Activated CD4-positive, alpha-beta T cell treated with anti-CD3 and anti-CD28 coated beads for 36 hours (primary cell): ENCODE results near the gene AGR3. TPM values are rescaled to one million over a fixed set of nuclear protein-coding genes. Genes with fewer than 3 reads are reported as not detected.

ENCODE experiments used
- ATAC-seq: fragments of 200-7000 bp; cut with Tn5 transposase; one replicate; pipeline ENCODE4 v1.10.0; 2021; ENCODE audit warnings: mild to moderate bottlenecking, moderate library complexity
- CTCF ChIA-PET: fragments of 350-600 bp; sonication (Branson Sonifier 250); formaldehyde crosslinking; loops from one replicate; lab custom pipeline; 2021; ENCODE audit warnings: antibody characterized with exemption; lab: Charles Lee
- POLR2A ChIA-PET: fragments of 350-600 bp; sonication (Branson Sonifier 250); formaldehyde crosslinking; loops from one replicate; lab custom pipeline; 2021; ENCODE audit warnings: antibody characterized with exemption, inconsistent platforms; lab: Charles Lee
- DNase-seq: peaks from one replicate; pipeline ENCODE4 v3.0.0-alpha.2; 2020
- H3K27ac Mint-ChIP-seq: one replicate; pipeline ENCODE4 v1.8.0; 2021; ENCODE audit warnings: mixed read lengths
- H3K27me3 Mint-ChIP-seq: one replicate; pipeline ENCODE4 v1.8.0; 2021; ENCODE audit warnings: mixed read lengths
- H3K36me3 Mint-ChIP-seq: one replicate; pipeline ENCODE4 v1.8.0; 2021; ENCODE audit warnings: low read depth, mixed read lengths
- H3K4me1 Mint-ChIP-seq: one replicate; pipeline ENCODE4 v1.8.0; 2021; ENCODE audit warnings: mixed read lengths
- H3K4me3 Mint-ChIP-seq: one replicate; pipeline ENCODE4 v1.8.0; 2021; ENCODE audit warnings: mild to moderate bottlenecking, moderate library complexity, mixed read lengths
- H3K9me3 Mint-ChIP-seq: one replicate; pipeline ENCODE4 v1.8.0; 2021; ENCODE audit warnings: low read depth, mixed read lengths
- intact Hi-C, 2 experiments: fragments of 100-400 bp; cut with DNase I in 1 of 2; cut with micrococcal nuclease in 1 of 2; formaldehyde crosslinking; loops; one replicate each; pipeline versions ENCODE4 v1.14.2 to v1.15.1; 2022 to 2024; cut with DNase I, micrococcal nuclease
- total RNA-seq, 2 experiments: library from RNA; stranded (reverse); gene quantifications; one replicate each; pipeline ENCODE4 v1.2.3, GENCODE V29; 2021

AGR3 gene
- total RNA-seq, 2 experiments from 2014 or later: not detected

DNA sequence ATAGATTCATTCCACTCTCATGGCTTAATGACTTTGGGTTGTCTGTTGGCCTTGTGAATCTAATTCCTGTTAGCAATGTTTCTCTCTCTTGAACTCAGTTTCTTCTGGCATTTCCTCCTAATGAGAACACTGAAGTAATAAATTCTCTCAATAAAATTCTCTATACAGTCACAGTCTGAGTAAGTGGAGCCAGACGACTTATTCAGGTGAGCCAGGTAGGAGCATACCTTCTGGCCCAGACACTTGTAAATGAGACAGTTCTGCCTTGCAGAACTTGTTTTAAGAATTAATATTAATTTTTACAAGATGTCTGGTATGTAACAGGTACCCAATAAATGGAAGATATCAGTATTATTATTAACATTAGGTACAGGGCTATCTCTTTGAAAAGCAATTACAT, 48.4 kb downstream of the AGR3 start:
- H3K27ac Mint-ChIP-seq: no peak overlapping the region
- ChIA-PET POLR2A (no interaction called here), CTCF (no interaction called here)
- intact Hi-C loops: no loop called here
- ATAC-seq: no peak
- no peak overlapping the region for H3K4me3 Mint-ChIP-seq
- peaks cover 8% of the 10 kb centered on the region for H3K27me3 Mint-ChIP-seq
- peaks cover 10% of the 10 kb centered on the region for H3K9me3 Mint-ChIP-seq
- no peaks in the 10 kb centered on the region for H3K36me3 Mint-ChIP-seq
- no peak for DNase-seq
- H3K4me1 Mint-ChIP-seq: no peaks in the 10 kb centered on the region

DNA sequence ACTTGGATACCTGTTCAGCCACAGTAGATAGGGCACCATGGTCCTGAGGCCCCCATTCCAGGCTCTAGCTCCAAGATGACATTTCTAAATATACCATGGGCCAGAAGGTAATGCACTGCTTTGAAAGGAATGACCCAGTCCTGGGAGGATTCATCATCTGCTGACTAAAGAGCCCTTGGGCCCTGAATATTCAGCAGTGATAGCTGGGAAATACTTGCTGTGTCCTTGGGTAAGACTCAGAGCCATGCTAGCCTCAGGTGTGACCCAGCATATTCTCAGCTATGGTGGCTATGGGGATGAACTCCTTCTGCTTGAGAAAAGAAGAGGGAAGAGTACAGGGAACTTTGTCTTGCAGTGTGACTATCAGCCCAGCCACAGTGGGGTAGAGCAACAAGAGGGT, 55.7 kb downstream of the AGR3 start:
- Mint-ChIP-seq H3K36me3 (no peaks in the 10 kb centered on the region), H3K9me3 (peaks cover 10% of the 10 kb centered on the region), H3K4me3 (no peak overlapping the region), H3K27ac (no peak overlapping the region), H3K4me1 (no peaks in the 10 kb centered on the region), H3K27me3 (peaks cover 19% of the 10 kb centered on the region)
- no peak for DNase-seq
- CTCF ChIA-PET: no interaction called here
- POLR2A ChIA-PET: no interaction called here
- ATAC-seq: no peak
- intact Hi-C loops: no loop called here

DNA sequence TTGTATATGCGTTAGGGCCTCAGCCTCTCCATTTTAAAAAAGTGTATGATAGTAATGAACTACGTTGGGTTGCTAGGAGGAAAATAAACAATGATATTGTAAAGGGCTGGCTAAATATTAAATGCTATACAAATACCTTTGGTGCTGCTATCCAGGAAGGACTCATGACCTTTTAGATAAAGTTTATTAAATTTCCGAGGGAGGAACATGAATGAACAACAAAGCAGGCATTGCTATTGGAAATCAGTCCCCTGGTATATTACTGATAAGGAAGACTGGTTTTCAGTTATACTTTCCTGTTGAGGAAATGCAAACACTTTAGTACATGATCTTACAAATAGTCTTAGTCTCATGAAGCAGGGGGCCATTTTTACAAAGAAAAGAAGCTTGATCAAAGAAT, 59.8 kb downstream of the AGR3 start:
- intact Hi-C loops: no loop called here
- Mint-ChIP-seq H3K4me3 (no peak overlapping the region), H3K9me3 (no peaks in the 10 kb centered on the region), H3K27ac (no peak overlapping the region), H3K27me3 (peaks cover 7% of the 10 kb centered on the region), H3K4me1 (no peaks in the 10 kb centered on the region), H3K36me3 (no peaks in the 10 kb centered on the region)
- ChIA-PET CTCF (interaction anchor here (0.6 kb wide), 1 partner anchor 96 kb away, joined by 3 read pairs; no protein-coding TSS in a partner anchor), POLR2A (no interaction called here)
- ATAC-seq: no peak
- DNase-seq: no peak

DNA sequence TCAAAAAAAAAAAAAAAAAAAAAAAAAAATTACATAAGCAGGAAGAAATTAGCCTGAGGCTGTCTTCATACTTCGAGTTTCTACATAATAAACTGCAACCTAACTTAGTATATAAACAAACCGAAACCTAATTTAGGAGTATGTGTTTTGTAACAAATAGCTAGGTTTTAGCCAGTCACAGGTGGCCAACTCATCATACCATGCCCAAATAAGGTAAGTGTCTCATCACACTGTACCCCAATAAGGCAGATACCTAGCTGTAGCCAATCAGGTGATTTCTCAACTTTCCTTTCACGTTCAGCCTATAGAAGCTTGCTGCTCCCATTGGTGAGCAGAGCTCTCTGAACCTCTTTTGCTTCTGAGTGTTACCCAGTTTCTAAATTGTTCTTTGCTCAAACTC, 63.1 kb downstream of the AGR3 start:
- ChIA-PET POLR2A (no interaction called here), CTCF (interaction anchor here (2.6 kb wide), 1 partner anchor 18 kb away, joined by 7 read pairs; no protein-coding TSS in a partner anchor)
- Mint-ChIP-seq H3K4me3 (no peak overlapping the region), H3K9me3 (no peaks in the 10 kb centered on the region), H3K27ac (no peak overlapping the region), H3K27me3 (peaks cover 2% of the 10 kb centered on the region), H3K4me1 (no peaks in the 10 kb centered on the region), H3K36me3 (no peaks in the 10 kb centered on the region)
- no peak for ATAC-seq
- intact Hi-C loops: no loop called here
- DNase-seq: no peak

DNA sequence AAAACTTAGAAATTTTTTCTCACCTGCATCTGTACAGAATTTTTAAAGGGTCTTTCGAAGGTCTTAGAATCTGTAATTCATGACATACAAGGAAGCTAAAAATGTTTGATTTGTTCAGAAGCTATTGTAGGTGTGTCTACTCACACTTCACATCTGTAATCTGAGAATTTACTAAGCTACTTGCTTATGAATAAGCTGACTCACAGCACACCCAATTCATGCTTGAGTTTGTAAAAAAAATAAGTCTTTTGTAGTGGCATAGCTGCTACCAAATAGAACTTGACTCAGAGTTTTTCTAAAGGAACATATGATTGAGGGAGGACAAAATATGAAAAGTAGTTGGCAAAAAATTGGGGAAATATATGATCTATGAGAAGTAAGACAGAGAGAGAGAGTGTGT, 64.2 kb downstream of the AGR3 start:
- CTCF ChIA-PET: interaction anchor here (0.7 to 2.6 kb wide), 2 partner anchors 17 to 1207 kb away, joined by 3 to 7 read pairs; no protein-coding TSS in a partner anchor
- DNase-seq (no peak), ATAC-seq (no peak)
- POLR2A ChIA-PET: no interaction called here
- Mint-ChIP-seq H3K4me1 (no peaks in the 10 kb centered on the region), H3K4me3 (no peak overlapping the region), H3K36me3 (no peaks in the 10 kb centered on the region), H3K9me3 (no peaks in the 10 kb centered on the region), H3K27ac (no peak overlapping the region), H3K27me3 (peaks cover 2% of the 10 kb centered on the region)
- intact Hi-C loops: no loop called here

DNA sequence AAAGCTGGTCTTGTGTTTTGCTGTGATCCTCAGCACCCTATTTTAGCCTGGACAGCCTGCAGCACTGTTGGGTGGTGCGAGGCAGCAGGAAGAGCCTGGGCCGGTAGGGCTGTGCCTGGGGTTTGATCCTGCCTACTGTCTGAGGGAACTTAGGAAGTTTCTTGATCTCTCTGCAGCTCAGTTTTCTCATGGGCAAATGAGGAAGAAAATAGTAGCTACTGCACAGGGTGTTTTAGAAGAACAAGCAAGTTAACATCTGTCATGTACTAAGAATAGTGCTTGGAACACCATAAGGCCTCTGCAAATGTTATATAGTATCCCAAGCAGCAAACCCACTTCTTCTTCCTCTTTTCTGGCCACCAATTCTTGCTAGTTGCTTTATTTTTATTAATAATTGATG, 65.0 kb downstream of the AGR3 start:
- no peak for DNase-seq
- intact Hi-C loops: no loop called here
- H3K36me3 Mint-ChIP-seq: no peaks in the 10 kb centered on the region
- no peaks in the 10 kb centered on the region for H3K9me3 Mint-ChIP-seq
- H3K27me3 Mint-ChIP-seq: peaks cover 2% of the 10 kb centered on the region
- CTCF ChIA-PET: interaction anchor here (2.6 kb wide), 1 partner anchor 16 kb away, joined by 7 read pairs; no protein-coding TSS in a partner anchor
- H3K4me3 Mint-ChIP-seq: no peak overlapping the region
- no peaks in the 10 kb centered on the region for H3K4me1 Mint-ChIP-seq
- POLR2A ChIA-PET: no interaction called here
- no peak overlapping the region for H3K27ac Mint-ChIP-seq
- ATAC-seq: no peak

DNA sequence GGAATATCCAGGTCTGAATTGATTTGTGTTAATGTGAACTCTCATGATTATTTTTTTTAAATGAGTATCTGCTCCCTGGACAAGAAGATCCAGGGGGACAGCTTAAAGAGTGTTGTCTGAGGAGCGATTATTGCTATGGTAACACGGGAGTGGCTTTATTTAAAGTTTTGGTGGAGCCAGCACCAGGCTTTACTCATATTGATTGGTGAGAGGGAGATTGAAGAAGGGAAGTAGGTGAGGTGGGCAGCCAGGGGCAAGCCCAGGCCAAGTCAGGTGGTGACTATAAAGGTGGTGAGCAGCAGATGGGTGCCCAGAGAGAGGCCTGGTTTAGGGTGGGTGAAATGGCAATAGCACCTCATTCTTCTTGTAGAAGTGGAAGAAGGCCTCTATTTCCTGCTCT, 66.8 kb downstream of the AGR3 start:
- ATAC-seq (no peak), DNase-seq (no peak)
- H3K27me3 Mint-ChIP-seq: peaks cover 2% of the 10 kb centered on the region
- intact Hi-C loops: no loop called here
- H3K27ac Mint-ChIP-seq: no peak overlapping the region
- CTCF ChIA-PET: interaction anchor here (0.7 kb wide), 1 partner anchor 108 kb away, joined by 3 read pairs; no protein-coding TSS in a partner anchor
- H3K4me3 Mint-ChIP-seq: no peak overlapping the region
- H3K9me3 Mint-ChIP-seq: no peaks in the 10 kb centered on the region
- POLR2A ChIA-PET: no interaction called here
- no peaks in the 10 kb centered on the region for H3K36me3 Mint-ChIP-seq
- no peaks in the 10 kb centered on the region for H3K4me1 Mint-ChIP-seq

DNA sequence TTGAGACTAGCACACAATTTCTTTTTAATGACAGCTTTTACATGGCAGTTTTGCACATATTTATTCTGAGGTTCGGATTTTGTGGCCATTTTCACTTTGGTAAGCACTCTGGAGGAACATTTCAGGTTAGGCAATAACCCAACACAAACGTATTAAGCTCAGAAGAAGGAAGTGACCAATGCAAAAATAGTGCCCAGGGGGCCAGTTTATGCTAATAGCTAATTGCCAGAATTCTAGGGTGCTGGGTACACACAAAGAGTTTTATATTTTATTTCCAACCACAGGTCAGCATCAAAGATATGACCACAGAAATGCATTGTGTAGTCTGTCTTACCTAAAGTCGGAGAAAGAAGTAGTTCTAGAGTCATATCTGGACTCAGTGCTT, 68.6 kb downstream of the AGR3 start:
- H3K36me3 Mint-ChIP-seq: no peaks in the 10 kb centered on the region
- H3K27me3 Mint-ChIP-seq: peaks cover 5% of the 10 kb centered on the region
- no peaks in the 10 kb centered on the region for H3K9me3 Mint-ChIP-seq
- ChIA-PET CTCF (no interaction called here), POLR2A (no interaction called here)
- ATAC-seq: no peak
- H3K4me3 Mint-ChIP-seq: no peak overlapping the region
- intact Hi-C loops: no loop called here
- no peak overlapping the region for H3K27ac Mint-ChIP-seq
- no peaks in the 10 kb centered on the region for H3K4me1 Mint-ChIP-seq
- no peak for DNase-seq

DNA sequence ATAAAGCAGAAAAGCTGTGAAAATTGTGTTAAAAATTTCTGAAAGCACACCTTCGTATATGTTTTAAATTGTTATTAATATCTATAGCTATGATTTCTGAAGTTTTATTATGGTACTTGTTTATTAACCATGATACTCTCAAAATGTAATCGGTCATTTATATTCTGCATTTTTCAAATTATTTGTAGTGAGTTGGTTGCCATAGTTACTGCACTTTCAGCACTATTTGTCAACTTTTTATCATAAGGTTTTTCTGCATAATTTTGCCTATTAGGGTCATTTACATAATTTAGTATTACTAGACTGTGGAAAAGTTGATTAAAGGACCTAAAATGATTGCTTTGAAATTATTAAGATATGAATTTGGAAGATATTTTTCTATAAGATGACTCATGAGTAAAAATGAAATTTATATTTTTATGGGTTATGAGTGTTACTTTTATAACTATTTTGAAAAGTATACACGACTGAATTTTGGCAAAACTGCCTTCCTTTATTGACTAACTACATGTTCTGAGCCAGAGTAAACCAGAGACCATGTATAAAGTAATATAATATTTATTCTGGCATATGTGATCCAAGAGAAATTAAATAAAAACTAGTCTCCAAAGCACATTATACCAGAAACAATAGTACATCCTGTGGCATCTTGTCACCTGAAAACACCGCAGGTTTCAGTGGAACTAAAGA, 69.1 kb downstream of the AGR3 start:
- ChIA-PET CTCF (no interaction called here), POLR2A (no interaction called here)
- H3K4me3 Mint-ChIP-seq: no peak overlapping the region
- H3K27ac Mint-ChIP-seq: no peak overlapping the region
- H3K4me1 Mint-ChIP-seq: no peaks in the 10 kb centered on the region
- intact Hi-C loops: no loop called here
- H3K9me3 Mint-ChIP-seq: no peaks in the 10 kb centered on the region
- peaks cover 8% of the 10 kb centered on the region for H3K27me3 Mint-ChIP-seq
- DNase-seq (no peak), ATAC-seq (no peak)
- H3K36me3 Mint-ChIP-seq: no peaks in the 10 kb centered on the region

DNA sequence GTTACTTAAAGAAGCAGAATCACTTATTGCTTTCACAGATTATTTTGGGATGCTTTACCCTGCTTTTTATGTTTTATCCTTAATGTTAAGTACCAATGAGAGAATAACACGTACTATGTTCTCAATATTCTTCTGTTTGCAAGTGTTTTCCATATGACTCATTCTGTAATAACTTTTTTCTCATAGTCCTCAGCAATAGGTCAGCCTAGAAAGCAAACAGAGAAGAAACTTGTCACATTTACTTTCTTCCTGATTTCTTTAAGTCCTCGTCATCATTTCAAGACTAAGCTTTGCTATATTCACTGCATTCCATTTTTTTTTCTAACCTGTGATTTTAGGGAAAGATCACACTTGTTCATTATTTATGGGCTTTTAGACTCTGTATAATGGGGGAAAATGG, 70.2 kb downstream of the AGR3 start:
- no peaks in the 10 kb centered on the region for H3K9me3 Mint-ChIP-seq
- peaks cover 8% of the 10 kb centered on the region for H3K27me3 Mint-ChIP-seq
- no peak overlapping the region for H3K4me3 Mint-ChIP-seq
- DNase-seq: no peak
- ChIA-PET POLR2A (no interaction called here), CTCF (no interaction called here)
- no peaks in the 10 kb centered on the region for H3K4me1 Mint-ChIP-seq
- H3K27ac Mint-ChIP-seq: no peak overlapping the region
- H3K36me3 Mint-ChIP-seq: no peaks in the 10 kb centered on the region
- ATAC-seq: no peak
- intact Hi-C loops: loop anchor here in 1 of 2 experiments (2.0 kb wide), 1 partner anchor 29 kb away; no protein-coding TSS in a partner anchor

DNA sequence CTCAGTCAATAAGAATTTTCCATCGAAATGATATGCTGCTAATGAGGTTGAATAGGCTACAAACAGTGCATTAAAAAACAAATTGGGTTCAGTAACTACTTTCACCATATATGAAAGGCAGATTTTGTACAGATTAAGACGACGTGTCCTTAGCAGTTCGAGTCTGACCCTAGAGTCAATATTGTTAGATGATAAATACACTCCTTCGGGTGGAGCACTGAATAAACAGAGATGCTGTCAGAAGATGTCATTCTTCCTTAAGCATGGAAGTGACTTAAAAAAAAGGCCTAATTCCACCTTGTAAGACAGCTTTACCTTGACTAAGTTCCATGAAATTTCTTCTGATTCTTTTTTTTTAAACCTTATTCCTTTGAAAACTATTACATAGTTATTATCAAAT, 71.2 kb downstream of the AGR3 start:
- Mint-ChIP-seq H3K36me3 (no peaks in the 10 kb centered on the region), H3K9me3 (no peaks in the 10 kb centered on the region), H3K27ac (no peak overlapping the region), H3K4me3 (no peak overlapping the region), H3K27me3 (peaks cover 8% of the 10 kb centered on the region), H3K4me1 (no peaks in the 10 kb centered on the region)
- intact Hi-C loops: loop anchor here in 1 of 2 experiments (2.0 kb wide), 1 partner anchor 28 kb away; no protein-coding TSS in a partner anchor
- ChIA-PET POLR2A (no interaction called here), CTCF (interaction anchor here (2.3 kb wide), 1 partner anchor 9 kb away, joined by 5 read pairs; no protein-coding TSS in a partner anchor)
- DNase-seq: no peak
- no peak for ATAC-seq

DNA sequence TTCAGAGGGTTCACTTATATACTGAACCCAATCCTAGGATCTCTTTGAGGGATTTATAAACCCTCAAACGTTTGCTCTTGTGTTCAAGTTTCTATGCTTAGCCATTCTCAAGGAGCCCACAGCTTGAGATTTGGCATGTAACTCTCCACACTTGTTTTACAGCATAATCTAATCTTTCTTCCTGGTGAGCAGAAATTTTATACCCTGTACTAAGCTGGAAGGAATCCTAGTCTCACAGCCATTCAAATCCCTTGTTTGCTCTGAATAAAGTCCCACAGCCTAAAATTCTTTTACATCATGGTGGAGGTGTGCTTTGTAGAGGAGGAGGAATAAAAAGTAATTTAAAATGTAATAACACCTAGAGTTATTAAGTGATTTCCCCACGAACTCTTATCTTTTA, 71.7 kb downstream of the AGR3 start:
- H3K4me1 Mint-ChIP-seq: no peaks in the 10 kb centered on the region
- no peaks in the 10 kb centered on the region for H3K36me3 Mint-ChIP-seq
- ChIA-PET POLR2A (no interaction called here), CTCF (interaction anchor here (2.3 kb wide), 1 partner anchor 9 kb away, joined by 5 read pairs; no protein-coding TSS in a partner anchor)
- no peak overlapping the region for H3K4me3 Mint-ChIP-seq
- peaks cover 8% of the 10 kb centered on the region for H3K27me3 Mint-ChIP-seq
- no peak for ATAC-seq
- intact Hi-C loops: loop anchor here in 1 of 2 experiments (2.0 kb wide), 1 partner anchor 27 kb away; no protein-coding TSS in a partner anchor
- H3K27ac Mint-ChIP-seq: no peak overlapping the region
- DNase-seq: no peak
- H3K9me3 Mint-ChIP-seq: no peaks in the 10 kb centered on the region
